C1 segment of cervical spinal cord (tissue), 14 donors: Measurements from ENCODE around the gene GPR31.

ENCODE experiments used
- DNase-seq, 14 donors: peaks; one replicate each; lab custom pipeline; 2025; lab: John Stamatoyannopoulos, UW

The GPR31 gene

DNA sequence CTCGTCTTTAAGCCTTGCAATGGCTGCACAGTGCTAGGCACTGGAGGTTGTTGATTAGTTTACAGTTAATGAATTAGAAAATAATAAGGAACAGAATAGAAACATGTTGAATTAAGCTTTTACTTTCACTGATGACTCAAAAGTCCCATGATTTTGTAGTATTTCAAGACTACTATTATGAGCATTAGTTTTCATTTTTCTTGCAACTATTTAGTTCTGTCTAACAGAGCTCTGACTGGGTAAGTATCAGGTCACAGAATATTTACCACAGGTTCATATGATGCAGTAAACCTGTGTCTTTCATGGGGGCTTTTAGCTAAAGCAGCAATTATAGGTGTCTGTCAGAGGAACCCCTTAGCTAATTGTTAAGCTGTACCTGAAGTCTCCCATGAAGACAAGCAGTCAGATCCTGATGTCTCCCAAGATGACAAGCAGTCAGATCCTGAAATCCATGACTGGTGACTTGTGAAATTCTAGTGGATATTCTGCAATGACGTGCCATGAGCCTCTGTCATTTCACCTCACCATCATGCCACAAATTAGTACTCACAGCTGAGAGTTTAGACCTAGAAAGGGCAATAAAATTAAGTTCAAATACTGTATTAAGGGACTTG lies 8.2 kb upstream of the GPR31 start:
- no peak for DNase-seq

DNA sequence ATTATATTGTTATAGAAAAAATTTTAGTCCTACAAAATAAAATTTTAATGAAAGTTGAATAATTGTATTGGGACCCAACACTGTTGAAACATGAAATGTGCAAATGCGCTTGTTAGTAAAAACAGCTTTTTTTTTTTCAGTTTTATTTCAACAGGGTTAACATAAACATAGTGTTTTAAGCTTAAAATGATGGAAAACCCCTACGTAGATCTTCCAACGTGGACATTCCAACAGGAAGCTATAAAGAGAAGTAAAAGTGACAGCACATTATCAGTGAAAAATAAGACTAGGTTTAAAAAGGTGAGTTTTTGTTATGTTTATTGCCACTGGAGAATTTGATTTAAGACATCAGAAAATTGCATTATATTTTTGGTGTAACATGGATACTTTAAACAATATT lies 6.5 kb upstream of the GPR31 start:
- DNase-seq = no peak

DNA sequence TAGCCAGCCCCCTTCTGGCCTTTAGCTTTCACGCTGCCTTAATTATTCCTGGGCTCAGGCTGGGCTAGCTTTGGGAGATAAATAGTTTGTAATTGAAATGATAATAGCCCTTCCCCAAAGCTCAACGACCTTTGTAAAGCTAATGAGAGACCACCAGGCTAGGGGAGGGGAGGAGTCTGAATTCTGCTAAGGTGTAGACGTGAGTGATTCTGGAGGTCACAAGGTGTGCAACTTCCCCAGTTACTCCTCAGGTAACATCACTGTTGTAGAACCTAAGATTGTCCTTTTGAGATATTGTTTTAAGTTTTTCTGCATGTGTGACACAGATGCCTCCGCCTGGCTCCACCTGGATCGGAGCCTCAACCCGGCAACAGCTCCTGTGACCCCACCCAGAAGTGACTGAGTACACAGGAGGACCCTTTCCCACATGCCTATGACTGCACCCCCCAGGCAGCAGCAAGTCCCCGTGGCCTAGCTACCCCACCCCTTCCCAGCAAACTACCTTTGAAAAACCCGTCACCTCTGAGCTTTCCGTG lies 5.8 kb upstream of the GPR31 start:
- no peak for DNase-seq

DNA sequence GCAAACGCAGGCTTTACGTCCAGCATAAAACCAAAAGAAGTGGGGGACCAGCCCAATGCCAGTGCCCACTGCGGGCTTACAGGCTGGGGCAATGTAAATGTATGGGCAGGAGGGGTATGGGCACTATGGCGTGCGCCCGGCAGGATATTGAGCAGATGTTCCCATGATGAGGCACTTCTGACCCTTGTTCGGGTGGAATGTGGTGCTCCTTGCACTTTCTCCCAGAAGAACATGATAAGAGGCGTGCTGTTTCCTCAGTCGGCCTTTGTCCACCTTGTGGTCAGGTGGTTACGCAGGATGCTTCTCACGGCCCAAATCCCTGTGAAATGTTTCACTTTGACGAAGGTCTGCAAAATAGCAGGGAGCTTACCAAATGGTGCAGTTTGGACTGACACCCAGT lies 4.8 kb upstream of the GPR31 start:
- DNase-seq = no peak

DNA sequence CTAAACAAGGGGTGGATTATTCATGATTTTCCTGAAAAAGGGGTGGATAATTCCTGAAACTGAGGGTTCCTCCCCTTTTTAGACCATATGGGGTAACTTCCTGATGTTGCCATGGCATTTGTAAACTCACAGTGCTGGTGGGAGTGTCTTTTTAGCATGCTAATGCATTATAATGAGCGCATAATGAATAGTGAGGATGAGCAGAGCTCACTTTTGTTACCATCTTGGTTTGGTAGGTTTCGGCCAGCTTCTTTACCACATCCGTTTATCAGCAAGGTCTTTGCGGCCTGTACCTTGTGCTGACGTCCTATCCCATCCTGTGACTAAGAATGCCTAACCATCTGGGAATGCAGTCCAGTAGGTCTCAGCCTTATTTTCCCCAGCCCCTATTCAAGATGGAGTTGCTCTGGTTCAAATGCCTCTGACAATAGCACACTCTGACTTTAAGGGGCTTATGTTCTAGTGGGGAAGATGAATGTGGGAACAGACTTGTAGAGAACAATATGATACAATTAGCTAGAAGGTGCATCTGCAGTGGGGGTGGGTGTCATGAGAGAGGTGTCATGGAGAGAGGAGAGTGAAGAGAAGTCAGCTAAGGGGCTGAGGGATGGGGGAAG lies 4.2 kb upstream of the GPR31 start:
- DNase-seq = no peak

DNA sequence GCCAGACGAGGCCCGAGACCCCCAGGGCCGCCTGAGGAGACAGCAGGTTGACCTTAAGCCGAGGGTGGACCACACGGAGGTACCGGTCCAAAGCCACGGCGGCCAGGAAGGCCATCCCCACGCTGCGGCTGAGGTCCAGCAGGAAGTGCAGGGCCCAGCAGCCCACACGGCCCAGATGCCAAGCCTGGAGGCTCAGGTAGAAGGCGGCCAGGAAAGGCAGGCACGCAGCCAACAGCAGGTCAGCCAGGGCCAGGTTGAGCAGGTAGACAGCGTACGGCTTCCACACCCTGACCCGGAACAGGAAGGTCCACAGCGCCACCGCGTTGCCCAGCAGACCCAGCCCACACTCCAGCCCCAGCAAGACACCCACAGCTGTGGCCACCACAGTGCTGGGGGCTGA lies 366 bp downstream of the GPR31 start:
- DNase-seq = no peak

DNA sequence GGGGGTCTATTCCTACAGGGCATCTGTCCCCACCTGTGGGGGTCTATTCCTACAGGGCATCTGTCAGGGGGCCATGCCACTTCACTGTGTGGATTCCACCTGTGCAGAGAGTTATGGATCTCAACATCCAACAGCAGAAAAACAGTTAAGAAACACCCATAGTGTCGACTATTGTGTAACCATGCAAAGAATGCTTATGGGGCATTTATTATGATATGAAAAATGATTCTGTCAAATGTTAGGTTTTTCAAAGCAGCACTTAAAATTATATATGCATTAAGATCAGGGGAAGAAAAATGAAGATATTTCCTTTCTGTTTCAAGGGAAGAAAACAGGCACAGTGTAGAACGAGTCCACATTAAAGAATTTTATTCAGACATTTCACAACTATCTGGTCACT lies 2.9 kb downstream of the GPR31 start:
- DNase-seq = no peak

DNA sequence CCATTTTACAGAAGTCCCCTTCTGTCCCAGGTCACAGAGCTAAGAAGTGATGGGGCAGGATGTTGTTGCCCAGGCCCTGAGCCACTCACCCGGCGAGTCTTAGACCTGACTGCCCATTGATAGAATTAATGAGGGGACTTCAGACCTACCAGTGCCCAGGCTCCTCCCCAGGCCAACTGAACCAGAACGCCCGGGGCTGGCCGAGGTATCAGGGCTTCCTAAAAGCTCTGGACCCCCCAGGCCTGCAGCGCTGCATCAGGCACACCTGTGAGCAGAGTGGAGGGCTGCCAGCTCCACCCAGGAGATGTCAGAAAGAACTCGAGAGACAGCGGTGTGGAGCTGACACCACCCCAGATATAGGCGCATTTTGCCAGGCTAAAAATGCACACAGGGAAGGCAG lies 3.5 kb downstream of the GPR31 start:
- no peak for DNase-seq

DNA sequence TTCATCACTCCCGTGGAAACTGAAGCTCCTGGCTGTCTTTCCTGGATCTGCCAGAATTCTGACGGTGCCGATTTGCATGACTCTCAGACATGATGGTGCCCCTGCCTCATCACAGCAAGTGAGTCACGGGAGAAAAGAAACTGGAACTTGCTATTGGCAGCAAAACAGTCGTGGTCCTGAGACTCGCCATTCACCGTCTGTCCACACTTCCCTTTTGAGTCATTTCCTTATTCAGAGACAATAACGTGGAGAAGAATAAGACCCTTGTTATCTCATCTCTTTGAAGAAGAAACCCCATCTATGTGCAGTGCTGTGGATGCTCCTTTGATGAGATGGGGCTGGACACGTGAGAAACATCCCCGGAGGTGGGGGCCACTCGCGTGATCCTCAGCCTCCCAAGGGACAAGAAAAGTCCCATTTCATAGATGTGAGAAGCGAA lies 4.2 kb downstream of the GPR31 start:
- peak in 8 of 14 donors; percentile 9 to 67 (median 39) for DNase-seq

DNA sequence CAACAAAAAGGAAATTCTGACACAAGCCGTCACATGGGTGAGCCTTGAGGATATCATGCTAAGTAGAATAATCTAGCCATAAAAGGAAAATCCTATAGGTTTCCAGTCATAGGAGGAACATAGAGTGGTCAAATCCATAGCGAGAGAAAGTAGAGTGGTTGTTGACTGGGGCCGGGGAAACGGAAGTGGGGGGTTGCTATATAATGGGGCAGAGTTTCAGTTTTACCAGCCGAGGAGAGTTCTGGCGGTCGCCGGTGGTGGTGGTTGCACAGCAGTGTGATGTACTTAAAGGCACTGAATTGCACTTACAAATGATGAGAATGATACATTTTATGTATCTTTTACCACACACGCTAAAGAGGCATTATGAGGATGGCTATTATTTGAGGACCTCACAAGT lies 4.9 kb downstream of the GPR31 start:
- no peak for DNase-seq

DNA sequence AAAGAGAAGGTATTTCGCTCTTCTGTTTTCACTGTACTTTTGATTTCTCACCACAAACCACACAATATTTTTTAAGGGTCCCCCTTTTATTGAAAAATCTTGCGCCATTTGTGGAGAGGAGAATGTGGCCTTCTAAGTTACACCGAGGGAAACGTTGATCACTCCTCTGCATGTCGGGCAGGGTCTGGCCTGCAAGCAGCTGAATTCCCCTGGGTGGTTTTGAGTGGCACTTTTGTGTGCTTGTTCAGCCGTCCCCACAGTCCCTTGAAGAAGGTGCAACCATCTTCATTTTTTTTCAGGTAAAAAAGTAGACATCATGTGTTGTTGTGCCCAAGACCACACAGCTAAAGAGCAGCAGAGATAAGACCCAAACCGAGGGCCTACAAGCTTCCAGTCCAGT lies 6.1 kb downstream of the GPR31 start:
- no peak for DNase-seq

DNA sequence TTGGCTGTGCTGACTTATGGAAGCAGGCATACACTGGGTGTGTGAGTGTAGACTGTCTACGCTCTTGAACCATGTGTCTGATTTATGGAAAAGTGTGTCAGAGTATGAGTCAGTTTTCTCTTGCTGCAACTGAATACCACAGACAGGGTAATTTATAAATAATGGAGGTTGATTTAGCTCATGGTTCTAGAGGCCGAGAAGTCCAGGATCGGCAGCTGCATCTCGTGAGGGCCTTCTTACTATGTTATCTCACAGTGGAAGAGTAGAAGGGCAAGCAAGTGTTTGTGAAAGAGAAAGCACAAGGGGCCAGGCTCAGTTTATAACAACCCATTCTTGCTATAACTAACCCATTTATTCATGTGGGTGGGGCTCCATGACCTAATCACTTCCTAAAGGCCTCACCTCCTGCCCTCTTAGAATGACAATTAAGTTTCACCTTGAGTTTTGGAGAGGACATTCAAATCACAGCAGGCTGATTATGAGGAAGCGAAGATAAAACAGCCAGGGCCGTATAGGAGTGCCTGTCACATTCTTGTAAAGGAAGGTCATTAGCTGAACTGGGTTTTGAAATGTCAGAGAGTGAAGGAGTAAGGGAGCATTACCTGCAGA lies 6.7 kb downstream of the GPR31 start:
- no peak for DNase-seq

DNA sequence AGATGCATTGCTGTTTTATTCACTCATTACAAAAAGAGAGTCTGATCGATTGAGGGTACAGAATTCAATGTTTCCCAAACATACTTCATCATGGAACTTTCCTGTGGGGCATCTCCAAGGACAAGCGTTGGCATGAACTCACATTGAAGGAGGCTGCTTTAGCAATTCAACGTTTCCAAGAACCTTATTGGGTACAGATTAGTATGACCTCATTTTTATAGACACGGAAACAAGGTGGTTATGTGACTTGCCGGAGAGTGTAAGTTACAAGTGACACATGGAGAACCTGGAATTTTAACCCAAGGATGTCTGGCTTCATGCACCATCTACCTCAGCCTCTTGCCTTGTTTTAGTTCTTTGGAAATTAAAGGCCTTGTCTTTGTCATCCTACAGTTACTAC lies 8.8 kb downstream of the GPR31 start:
- no peak for DNase-seq

DNA sequence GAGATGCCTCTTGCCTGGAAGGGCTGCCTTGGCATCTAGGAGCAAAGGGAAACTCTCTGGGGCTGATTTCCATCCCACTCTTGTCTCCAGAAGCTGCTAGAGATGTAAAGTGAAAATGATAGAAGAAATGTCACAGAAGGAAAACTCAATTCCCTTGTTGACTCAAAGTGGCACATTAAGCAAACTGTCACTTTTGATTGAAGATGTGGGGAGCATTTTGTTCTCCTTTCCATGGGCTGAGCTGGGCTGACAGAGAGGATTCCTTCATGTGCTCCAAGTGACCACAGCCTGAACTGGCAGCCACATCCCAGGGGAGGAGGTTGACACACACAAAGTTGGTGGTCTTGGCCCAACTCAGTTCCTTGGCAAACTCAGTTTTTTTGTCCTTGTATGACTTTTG lies 9.8 kb downstream of the GPR31 start:
- peak in 1 of 14 donors; percentile 12 for DNase-seq

DNA sequence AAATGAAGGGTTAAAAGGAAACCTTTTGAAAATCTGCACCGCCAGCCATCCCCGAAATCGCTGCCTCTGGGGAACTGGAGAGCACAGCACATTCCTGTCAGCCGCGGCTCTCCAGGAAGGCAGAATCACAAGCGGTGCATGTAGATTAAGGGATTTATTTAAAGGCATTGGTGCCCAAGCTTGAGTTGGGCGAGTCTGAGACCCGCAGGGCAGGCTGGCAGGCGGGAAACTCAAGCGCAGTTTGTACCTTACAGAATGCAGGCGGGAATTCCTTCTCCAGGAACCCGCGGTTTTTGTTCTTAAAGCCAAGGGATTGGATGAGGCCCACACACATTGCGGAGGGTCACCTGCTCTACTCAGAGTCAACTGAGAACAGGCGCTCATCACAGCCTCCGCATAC lies 10.8 kb downstream of the GPR31 start:
- DNase-seq = no peak

DNA sequence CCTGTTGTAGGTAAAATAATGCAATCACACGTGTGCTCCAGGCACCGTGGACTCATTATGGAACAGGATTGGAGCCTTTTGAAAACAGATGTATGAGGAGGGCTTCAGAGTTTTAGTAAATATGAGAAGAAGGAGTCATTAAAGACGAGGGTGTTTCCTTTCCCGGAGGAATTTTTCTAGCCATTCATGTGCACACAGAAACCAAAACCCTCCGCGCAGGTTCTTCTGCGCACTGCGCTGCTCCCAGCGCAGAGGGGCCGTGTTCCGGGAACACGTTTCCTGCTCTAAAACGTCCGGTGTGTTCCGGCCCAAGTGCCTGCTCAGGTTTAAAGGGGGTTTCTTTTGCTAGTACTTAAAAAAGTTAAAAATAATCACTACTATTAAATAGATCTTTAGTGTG lies 11.6 kb downstream of the GPR31 start:
- no peak for DNase-seq

DNA sequence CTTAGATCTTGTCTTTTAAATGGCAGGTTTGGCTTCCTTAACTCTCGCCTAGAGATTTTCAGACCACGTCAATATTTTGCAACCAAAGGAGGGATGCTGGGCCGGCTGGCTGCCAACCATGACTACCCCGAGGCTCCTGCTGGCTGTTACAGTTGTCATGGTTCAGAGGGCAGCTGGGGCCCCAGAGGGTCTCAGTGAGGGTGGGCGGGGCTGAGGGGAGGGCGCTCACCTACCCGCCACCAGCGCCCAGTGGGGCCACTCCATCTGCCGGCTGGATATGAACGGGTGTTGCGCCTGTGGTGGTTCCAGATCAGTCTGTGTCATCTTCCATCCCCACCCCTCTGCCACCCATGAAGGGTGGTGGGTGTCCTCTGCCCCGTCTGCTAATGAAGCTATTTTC lies 12.3 kb downstream of the GPR31 start:
- DNase-seq = no peak

DNA sequence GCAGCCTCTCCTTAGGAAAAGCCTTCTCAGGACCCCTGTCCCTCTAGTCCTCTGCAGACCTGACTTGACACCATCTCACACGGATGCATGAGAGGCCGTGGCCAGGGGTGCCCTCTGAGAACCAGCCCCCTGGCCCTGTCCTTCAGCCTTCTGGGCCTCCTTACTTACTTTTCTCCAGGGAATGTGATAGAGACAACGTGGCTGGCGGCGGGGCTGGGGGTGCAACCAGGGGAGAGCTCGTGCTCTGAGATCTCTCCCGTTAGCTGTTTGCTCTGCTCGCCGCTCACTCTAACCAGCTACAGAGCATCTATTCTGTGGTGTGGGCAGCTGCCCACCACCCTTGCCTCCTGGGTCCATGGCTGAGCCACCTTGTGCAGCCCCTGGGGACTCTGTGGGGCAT lies 14.7 kb downstream of the GPR31 start:
- no peak for DNase-seq

DNA sequence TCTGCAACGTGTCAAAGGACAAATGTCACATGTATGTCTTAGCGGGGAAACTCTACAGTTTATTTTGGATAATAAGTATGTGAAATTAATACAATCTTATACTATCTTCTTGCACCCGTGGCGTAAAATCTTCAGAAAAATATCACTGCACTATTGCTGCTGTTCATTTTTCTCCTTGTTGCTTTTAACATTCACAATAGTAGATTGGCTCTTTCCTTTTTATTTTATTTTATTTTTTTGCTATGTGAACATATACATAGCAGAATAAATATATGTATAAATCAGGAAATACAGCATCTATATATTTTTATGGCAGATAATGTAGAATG lies 15.4 kb downstream of the GPR31 start:
- DNase-seq = no peak

DNA sequence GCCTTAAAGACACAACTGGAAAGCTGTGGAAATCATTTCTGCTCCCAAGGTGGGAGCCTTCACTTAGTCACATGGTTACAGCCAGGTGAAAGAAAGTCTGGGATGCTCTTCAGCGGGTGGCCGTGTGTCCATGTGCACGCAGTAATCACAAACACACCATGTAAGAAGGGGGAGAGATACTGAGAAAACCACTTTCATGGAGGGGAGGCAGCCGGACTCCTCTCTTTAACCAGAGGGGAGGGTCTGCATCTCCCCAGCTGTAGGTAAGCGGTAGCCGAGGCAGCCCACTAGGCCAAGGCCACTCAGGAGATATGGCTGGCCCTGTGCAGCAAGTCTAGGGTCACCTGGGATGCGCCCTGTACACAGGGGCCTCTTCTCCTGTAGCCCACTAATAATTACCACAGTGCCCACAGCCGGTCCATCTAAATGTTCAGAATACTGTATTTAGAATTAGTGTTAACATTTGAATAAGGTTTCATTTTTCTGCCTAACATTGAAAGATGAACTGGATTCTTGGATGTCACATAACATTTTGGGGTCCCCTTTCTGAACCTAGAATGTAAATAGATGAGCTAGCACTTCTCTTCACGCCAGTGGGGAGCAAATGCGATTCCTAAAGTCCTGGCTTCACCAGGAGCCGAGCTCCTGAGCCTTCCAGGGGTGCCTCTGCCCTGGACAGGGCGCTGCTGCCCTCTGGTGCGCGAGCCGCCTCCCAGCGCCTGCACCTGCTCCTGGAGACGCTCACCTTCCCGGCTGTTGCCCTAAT lies 15.9 kb downstream of the GPR31 start:
- DNase-seq = peak in 3 of 14 donors; percentile 14 to 15 (median 15)

DNA sequence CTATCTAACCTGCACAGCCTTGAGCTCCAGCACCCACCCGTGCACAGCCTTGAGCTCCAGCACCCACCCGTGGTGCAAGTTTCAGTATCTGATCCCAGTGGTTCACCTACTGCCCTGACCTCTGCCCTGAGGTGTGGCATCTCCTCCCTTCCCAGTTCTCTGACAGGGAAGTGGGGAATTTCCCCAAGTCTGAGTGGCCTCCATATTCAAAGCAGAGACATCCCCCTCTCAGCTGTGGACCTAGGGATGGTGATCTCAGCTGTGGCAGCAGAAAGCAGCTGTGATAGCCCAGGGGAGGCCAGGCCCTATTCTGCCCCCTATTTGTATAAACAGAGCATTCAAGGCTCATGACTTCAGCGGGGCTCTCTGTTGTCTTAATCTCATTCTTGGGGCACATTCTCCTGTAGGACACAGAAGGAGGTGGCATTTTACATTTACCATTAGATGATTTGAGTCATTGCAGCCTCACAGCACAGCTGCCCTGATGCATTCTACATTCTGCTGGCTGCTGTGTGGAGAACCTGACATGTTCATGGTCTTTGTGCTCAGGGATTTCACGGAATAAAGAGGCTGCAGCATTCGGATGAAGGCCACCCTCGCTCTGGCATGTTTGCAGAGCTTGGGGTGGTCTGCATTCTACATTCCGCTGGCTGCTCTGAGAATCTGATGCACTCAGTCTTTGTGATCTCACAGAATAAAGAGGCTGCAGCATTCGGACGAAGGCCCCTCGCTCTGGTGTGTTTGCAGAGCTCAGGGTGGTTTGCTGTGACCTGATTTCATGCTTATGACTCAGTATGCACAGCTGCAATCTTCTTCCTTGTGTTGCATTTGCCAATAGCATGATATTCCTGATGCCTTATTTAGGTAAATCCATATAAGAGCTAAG lies 16.9 kb downstream of the GPR31 start:
- DNase-seq = no peak

DNA sequence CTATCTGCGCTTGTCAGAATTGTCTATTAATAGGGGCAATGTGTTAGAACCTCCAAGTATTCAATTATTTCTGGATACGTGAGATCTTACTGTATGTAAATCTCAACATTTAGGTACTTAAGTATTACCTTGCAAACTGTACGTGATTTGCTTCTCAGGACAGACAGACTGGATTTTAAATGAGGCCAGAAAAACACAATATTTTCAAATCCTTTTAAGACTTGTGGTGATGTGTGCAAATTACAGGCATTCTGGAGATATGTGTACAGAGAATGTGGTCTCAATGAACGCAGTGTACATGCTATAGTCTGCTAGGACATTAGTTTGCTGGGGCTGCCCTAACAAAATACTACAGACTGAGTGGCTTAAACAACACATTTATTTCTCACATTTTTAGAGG lies 18.0 kb downstream of the GPR31 start:
- DNase-seq = no peak
